ENCODE measurements around the gene SNAP91. TPM values are rescaled to one million over a fixed set of nuclear protein-coding genes. Genes with fewer than 3 reads are reported as not detected.

Gene SNAP91
- total RNA-seq, 1 experiment from 2014 or later, result 1.3 TPM

DNA sequence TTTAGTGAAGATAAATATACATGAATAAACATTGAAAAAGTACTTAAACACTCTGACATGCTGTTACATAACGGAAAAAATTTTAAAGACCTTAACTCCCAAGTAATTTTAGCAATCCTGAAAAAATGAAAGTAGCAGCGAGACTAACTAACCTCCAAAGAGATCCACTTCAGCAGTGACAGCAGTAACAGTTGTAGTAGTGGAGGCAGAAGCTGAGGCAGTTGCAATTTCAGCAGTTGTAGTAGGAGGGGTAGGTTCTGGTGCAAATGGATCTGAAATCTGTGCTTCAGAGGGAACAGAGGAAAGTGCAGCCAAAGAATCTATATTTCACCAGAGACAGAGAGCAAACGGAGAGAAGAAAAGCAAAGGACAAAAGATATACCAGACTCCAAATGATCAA lies 107.8 kb downstream of the SNAP91 start:
- H3K14ac ChIP-seq (ENCODE audit: insufficient read depth, low read length), result no peak overlapping the region
- H3K9ac ChIP-seq (ENCODE audit: extremely low read depth, insufficient read length, low read length), result no peak overlapping the region
- no peaks in the 10 kb centered on the region for H3K36me3 Mint-ChIP-seq (ENCODE audit: insufficient read depth in 1 of 3, low read depth in 3 of 3)
- H2BK15ac ChIP-seq (ENCODE audit: low read depth, low read length), result no peak overlapping the region
- H3K4me3 Mint-ChIP-seq, result no peak overlapping the region
- H3K23me2 ChIP-seq (ENCODE audit: insufficient read length, low read depth, low read length, poor library complexity, severe bottlenecking), result no peaks in the 10 kb centered on the region
- DNase-seq, result no peak
- no peaks in the 10 kb centered on the region for H4K20me1 ChIP-seq (ENCODE audit: control insufficient read depth, insufficient read depth, insufficient read length)
- no peaks in the 10 kb centered on the region for H3K9me3 ChIP-seq (ENCODE audit: control insufficient read depth, low read depth, low read length)
- H3K56ac ChIP-seq (ENCODE audit: insufficient read length, low read depth, low read length), result no peak overlapping the region
- H3K79me2 ChIP-seq (ENCODE audit: insufficient read depth, low read length), result no peaks in the 10 kb centered on the region
- no peak overlapping the region for H4K91ac ChIP-seq (ENCODE audit: insufficient read length, low read depth, low read length)
- H3K27me3 Mint-ChIP-seq (ENCODE audit: low read depth), result no peaks in the 10 kb centered on the region
- no peaks in the 10 kb centered on the region for H3K27me3 ChIP-seq (ENCODE audit: insufficient read depth, low read length)
- H3K4me1 ChIP-seq (ENCODE audit: insufficient read depth, low read length), result no peaks in the 10 kb centered on the region
- H3K27ac Mint-ChIP-seq, result no peak overlapping the region
- H4K5ac ChIP-seq (ENCODE audit: insufficient read length, low read depth, low read length), result no peak overlapping the region
- no peak overlapping the region for H2BK5ac ChIP-seq (ENCODE audit: insufficient read length, low read length)
- H3K4me1 Mint-ChIP-seq, result peaks cover 0 to 5% of the 10 kb centered on the region in 2 experiments; a peak in 2 of 4 replicates
- H3K4ac ChIP-seq (ENCODE audit: low read depth, low read length), result no peak overlapping the region
- H3K9me3 Mint-ChIP-seq, result no peaks in the 10 kb centered on the region
- no peak overlapping the region for H3K27ac ChIP-seq (ENCODE audit: insufficient read length, low read depth, low read length)
- no peak overlapping the region for H3K23ac ChIP-seq (ENCODE audit: insufficient read length, low read depth, low read length)
- no peak overlapping the region for H2AFZ ChIP-seq (ENCODE audit: low read length)
- no peak overlapping the region for H2AK5ac ChIP-seq (ENCODE audit: insufficient read length, low read length)
- H2BK20ac ChIP-seq (ENCODE audit: low read depth, low read length, poor library complexity, severe bottlenecking), result no peak overlapping the region
- no CpG with 5 or more reads among the region's 3 CpGs for WGBS (ENCODE audit: extremely low coverage, insufficient read length, low lambda C conversion rate)
- H2BK12ac ChIP-seq (ENCODE audit: insufficient read length, low read depth, low read length), result no peak overlapping the region
- no peak overlapping the region for H2BK120ac ChIP-seq (ENCODE audit: low read depth, low read length, poor library complexity, severe bottlenecking)
- H3K4me2 ChIP-seq (ENCODE audit: insufficient read depth, insufficient read length, low read length), result no peak overlapping the region
- no peak overlapping the region for H3K18ac ChIP-seq (ENCODE audit: insufficient read length, low read depth, low read length)
- TF ChIP-seq, protein P1, sequence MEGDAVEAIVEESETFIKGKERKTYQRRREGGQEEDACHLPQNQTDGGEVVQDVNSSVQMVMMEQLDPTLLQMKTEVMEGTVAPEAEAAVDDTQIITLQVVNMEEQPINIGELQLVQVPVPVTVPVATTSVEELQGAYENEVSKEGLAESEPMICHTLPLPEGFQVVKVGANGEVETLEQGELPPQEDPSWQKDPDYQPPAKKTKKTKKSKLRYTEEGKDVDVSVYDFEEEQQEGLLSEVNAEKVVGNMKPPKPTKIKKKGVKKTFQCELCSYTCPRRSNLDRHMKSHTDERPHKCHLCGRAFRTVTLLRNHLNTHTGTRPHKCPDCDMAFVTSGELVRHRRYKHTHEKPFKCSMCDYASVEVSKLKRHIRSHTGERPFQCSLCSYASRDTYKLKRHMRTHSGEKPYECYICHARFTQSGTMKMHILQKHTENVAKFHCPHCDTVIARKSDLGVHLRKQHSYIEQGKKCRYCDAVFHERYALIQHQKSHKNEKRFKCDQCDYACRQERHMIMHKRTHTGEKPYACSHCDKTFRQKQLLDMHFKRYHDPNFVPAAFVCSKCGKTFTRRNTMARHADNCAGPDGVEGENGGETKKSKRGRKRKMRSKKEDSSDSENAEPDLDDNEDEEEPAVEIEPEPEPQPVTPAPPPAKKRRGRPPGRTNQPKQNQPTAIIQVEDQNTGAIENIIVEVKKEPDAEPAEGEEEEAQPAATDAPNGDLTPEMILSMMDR (conservative IDR thresholded peaks at IDR 0.05), result no peak
- H4K8ac ChIP-seq (replicated peaks; ENCODE audit: insufficient read length, low read depth, low read length), result no peak overlapping the region
- H3K79me1 ChIP-seq (ENCODE audit: insufficient read depth, low read depth, low read length, poor library complexity, severe bottlenecking), result no peaks in the 10 kb centered on the region
- no peak overlapping the region for H3T11ph ChIP-seq (ENCODE audit: low read length)
